SU-DHL-6 (cell line): ENCODE results near the gene ZBED2.

ENCODE experiments used
- CTCF ChIP-seq: fragments of 200-600 bp; sonication (generic); IDR thresholded peaks from one replicate; pipeline ENCODE4 v1.5.1; 2017; ENCODE audit warnings: antibody characterized with exemption, mild to moderate bottlenecking, low read length, moderate library complexity; ENCODE audit not compliant: insufficient read depth, poor library complexity, severe bottlenecking
- EZH2phosphoT487 ChIP-seq: fragments of 200-600 bp; sonication (generic), shearing (Covaris generic); conservative IDR thresholded peaks from 2 replicates; pipeline ENCODE4 v1.6.1; 2018; ENCODE audit warnings: mild to moderate bottlenecking, antibody characterized with exemption, low read length, moderate library complexity, mixed read lengths

GRCh38 chr3:111584744-111585143 lies 10.4 kb downstream of the ZBED2 start:
- no peak for TF ChIP-seq CTCF
- TF ChIP-seq EZH2phosphoT487, result no peak
